Stimulated activated CD8-positive, alpha-beta memory T cell treated with anti-CD3 and anti-CD28 coated beads, Interleukin-2, amount 100 ng/mL, for 1 hour (primary cell): ENCODE results near the gene GNE.
"Not testable (repeated sequence)": the region's sequence is repeated elsewhere in the genome, so short reads cannot be mapped to it uniquely, and the experiment has no call there.

Source experiments
- DNase-seq, 2 donors: peaks; one replicate each; pipeline ENCODE4 v3.0.0-alpha.2; 2020; ENCODE audit warnings: low read depth in 2 of 2

The GNE gene

GRCh38 chr9:36273354-36273753 lies 15.1 kb upstream of the GNE start:
- not testable (repeated sequence) for DNase-seq

DNA sequence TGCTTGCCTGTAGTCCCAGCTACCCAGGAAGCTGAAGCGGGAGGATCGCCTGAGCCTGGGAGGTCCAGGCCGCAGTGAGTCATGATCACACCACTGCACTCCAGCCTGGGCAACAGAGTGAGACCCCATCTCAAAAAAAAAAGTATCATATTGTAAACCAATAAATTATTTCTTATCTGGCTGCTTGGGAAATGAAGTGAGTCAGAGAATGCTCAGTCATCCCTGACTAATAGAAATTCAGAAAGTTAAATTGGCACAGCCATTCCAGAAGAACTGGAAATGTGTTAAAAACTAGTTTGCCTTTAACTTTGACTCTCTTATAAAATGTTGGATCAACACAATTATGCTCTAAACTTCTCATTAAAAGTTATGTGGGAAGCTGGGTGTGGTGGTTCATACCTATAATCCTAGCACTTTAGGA lies 9.8 kb upstream of the GNE start:
- no peak for DNase-seq

DNA sequence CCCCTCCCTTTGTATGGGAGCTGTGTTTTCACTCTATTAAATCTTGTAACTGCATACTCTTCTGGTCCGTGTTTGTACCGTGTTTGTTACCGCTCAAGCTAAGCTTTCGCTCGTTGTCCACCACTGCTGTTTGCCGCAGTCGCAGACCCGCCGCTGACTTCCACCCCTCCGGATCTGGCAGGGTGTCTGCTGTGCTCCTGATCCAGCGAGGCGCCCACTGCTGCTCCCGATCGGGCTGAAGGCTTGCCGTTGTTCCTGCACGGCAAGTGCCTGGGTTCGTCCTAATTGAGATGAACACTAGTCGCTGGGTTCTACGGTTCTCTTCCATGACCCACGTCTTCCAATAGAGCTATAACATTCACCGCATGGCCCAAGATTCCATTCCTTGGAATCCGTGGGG lies 6.6 kb upstream of the GNE start:
- no peak for DNase-seq

GRCh38 chr9:36263683-36264082 lies 5.4 kb upstream of the GNE start:
- DNase-seq, result no peak

DNA sequence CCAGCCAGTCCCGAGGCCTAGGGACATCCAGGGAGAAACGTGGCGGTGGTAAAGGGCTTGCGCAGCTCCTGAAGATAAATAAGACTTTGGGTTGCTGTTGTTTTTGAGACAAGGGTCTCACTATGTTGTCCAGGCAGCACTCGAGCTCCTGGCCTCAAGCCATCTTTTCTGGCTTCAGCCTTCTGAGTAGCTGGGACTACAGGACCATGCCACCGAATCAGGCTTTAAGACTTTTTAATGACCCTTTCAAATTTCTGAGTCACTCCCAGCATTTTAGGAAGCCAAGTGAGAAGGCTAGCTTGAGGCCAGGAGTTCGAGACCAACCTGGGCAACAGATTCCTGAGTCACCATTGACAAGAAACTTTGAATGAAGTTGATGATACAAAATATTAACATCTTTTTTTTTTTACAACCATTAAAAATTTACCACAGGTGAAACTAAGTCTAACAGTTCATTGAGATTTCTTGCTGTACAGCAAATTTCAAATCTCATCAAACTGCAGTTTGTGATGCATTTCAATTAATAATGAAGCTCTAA lies 817 bp upstream of the GNE start:
- no peak for DNase-seq

DNA sequence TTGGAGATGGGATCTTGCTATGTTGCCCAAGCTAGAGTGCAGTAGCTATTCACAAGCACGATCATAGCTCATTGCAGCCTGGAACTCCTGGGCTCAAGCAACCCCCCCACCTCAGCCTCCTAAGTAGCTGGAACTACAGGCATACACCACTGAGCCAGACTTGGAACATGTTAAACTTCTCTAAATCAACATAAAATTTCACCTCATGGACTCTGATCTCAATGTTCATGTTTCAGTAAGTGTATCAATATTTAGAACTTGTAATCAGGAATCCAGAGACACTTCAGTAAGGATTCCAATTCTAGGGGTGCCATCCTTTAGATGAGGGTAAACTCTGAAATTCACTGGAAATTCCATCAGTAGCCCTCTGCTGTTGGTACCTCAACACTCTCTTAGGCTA lies 6.8 kb downstream of the GNE start:
- DNase-seq, result no peak

GRCh38 chr9:36250079-36250478 lies 8.2 kb downstream of the GNE start:
- DNase-seq, result no peak

DNA sequence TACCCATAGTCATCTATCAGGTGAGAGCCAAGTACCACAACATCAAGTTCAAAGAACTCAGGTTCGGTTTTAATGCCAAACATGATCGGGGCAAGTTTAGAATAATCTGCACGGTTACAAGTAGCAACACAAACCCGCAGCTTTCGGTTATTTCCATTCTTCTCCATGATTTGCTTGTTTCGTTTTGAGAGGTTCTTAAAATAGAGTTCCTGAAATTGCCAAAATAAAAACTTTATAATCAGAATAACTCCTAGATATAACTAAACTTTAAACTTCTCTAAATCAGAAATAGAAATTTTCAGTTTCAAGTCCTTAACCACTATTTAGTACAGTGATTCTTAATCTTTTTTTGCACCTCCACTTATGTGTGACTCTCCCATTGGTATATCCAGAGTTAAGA lies 9.1 kb downstream of the GNE start:
- DNase-seq, result no peak

DNA sequence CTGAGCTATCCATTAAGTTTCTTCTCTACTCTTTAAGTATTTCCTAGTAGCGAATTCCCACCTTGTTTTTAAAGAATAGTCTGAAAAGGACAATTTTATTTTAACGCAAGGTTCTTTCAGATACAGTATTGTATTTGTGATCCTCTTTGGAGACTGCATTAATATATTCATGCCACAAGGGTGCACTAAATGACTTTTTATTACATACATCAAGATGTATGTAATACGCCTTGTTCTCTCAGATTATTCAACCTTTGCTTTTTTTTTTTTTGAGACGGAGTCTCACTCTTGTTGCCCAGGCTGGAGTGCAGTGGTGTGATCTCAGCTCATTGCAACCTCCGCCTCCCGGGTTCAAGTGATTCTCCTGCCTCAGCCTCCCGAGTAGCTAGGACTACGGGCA lies 10.2 kb downstream of the GNE start:
- DNase-seq, result not testable (repeated sequence)

- DNase-seq, result no peak
These were observed 10.9 kb downstream of the GNE start for GRCh38 chr9:36247356-36247755.

DNA sequence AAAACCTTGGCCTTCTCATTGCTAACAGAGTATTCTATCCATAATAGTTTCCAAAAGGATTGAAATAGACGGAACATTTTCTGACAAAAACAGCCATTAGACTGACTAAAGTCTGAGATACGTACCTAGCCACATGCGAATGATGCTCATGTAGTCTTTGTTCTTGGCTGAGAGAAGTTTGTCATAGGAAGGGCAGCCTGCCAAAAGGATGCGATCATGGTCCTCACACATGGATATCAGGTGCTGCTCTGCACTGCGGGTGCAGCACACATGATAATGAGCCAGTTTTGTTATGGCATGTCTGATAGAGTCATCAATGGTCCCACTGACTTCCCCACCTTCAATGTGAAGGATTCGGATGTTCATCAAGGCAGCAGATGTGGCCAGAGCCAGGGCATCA lies 12.3 kb downstream of the GNE start:
- DNase-seq, result no peak

- DNase-seq, result not testable (repeated sequence)
These were observed 18.6 kb downstream of the GNE start for GRCh38 chr9:36239675-36240074.

DNA sequence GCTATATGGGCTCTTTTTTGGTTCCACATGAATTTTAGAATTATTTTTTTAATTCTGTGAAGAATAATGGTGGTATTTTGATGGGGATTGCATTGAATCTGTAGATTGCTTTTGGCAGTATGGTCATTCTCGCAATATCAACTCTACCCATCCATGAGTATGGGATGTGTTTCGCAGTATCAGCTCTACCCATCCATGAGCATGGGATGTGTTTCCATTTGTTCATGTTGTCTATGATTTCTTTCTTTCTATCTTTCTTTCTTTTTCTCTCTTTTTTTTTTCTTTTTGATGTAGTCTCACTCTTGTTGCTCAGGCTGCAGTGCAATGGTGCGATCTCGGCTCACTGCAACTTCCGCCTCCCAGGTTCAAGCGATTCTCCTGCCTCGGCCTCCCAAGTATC lies 19.0 kb downstream of the GNE start:
- DNase-seq, result not testable (repeated sequence)

- no peak for DNase-seq
These were observed 21.0 kb downstream of the GNE start for GRCh38 chr9:36237230-36237629.

DNA sequence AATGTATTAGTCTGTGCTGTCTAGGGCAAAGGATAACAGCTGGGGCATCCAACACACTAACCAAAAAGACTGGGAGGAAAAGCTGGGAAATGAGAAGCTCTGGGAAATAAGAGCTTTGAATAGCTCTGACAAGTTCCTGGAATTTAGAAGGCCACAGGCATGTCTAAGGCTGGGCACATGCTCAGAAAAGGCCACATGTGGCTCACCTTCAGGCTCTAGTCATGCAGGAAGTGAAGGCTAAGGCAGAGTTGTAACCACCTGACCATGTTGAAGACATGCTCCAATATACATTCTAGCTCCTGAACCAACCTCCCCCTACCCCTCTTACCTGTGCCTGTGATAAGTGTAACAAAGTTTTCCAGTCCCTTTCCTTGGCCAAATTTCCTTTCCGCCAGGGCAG lies 35.8 kb downstream of the GNE start:
- DNase-seq, result no peak

DNA sequence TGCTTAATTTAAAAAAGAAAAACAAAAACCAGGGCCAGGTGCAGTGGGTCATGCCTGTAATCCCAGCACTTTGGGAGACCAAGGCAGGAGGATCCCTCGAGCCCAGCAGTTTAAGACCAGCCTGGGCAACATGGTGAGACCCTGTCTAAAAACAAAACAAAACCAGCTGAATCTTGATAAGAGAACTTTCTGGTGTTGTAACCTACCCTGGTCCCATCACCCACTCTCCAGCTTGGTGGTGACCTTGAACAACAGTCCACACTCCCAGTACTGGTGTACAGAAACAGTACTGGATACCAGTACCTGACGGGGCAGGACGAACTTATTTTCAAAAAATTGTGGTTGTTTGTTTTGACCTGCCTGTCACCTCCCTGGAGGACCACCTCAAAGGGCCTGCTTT lies 36.6 kb downstream of the GNE start:
- no peak for DNase-seq

GRCh38 chr9:36218411-36218901 lies 39.8 kb downstream of the GNE start:
- no peak for DNase-seq

DNA sequence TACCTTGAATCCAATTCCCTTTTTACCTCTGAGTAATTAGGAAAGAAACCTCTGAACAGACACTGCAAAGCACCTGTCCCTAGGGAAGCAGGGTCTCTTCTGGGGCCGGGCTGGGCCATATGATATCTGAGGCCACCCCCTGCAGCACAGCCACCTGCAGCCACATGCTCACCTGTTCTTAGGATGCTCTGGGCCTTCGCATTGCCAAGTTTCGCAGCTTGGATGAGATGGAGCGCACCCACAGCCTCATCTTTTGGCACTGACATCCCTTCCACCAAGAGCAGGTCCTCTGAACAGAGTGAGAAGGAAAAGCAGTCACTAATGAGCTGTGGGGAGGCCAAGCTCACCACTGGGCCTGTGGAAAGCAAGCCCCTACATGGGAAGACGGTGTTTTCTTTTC lies 40.2 kb downstream of the GNE start:
- no peak for DNase-seq

GRCh38 chr9:36217256-36217968 lies 40.8 kb downstream of the GNE start:
- no peak for DNase-seq

DNA sequence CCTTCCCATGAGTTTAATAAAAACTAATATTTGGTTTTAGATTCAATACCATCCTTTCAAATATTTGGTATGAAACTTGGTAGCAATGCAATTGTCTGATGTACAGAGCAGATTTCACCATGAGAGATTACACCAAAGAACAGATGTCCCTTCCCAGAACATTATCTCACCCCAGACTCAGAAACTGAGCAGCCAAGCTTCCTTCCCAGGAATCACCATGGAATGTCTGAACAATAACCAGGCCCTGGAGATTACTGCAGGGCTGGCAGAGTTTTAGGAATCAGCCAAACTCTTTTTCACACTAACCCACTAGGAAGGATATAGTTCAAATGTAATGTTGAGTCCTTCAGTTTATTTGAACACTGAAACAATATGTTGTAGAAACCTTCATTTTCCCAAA lies 43.7 kb downstream of the GNE start:
- DNase-seq, result no peak

DNA sequence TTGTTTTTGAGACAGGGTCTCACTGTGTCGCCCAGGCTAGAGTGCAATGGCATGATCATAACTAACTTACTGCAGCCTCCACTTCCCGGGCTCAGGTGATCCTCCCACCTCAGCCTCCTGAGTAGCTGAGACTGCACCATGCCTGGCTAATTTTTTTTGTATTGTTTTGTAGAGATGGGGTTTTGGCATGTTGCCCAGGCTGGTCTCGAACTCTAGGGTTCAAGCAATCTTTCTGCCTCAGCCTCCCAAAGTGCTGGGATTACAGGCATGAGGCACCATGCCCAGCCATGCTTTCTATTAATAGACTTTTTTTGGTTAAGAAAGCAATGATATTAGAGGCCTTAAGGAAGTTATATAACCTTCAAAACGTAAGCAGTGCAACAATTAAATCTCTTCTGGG lies 44.3 kb downstream of the GNE start:
- no peak for DNase-seq

- DNase-seq, result no peak
These were observed 44.9 kb downstream of the GNE start for GRCh38 chr9:36213387-36213786.

DNA sequence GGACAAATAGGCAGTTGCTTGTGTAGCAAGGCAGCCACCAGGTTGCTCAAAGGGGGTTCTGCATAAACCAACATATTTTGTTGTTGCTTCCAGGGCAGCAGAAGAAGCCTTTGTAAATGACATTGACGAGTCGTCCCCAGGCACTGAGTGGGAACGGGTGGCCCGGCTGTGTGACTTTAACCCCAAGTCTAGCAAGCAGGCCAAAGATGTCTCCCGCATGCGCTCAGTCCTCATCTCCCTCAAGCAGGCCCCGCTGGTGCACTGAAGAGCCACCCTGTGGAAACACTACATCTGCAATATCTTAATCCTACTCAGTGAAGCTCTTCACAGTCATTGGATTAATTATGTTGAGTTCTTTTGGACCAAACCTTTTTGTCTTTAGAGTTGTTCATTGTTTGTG lies 46.7 kb downstream of the GNE start:
- no peak for DNase-seq

- no peak for DNase-seq
These were observed 47.5 kb downstream of the GNE start for GRCh38 chr9:36210722-36211121.
